H1 (cell line): ENCODE measurements around the gene TUG1. TPM values are rescaled to one million over a fixed set of nuclear protein-coding genes. Genes with fewer than 3 reads are reported as not detected.

Experiments used
- CTCF ChIA-PET: fragments of 300-600 bp; sonication (Branson Sonifier 250); formaldehyde crosslinking; loops from one replicate; lab custom pipeline; 2021; ENCODE audit not compliant: partially characterized antibody; lab: Charles Lee
- POLR2A ChIA-PET: fragments of 300-600 bp; sonication (Branson Sonifier 250); formaldehyde crosslinking; loops from one replicate; lab custom pipeline; 2021; ENCODE audit warnings: inconsistent platforms; ENCODE audit not compliant: partially characterized antibody; lab: Charles Lee
- DNase-seq, 2 experiments: peaks; one replicate each; pipeline versions ENCODE4 v3.0.0 to v3.0.0-alpha.2; 2010 to 2022; ENCODE audit warnings: low spot score in 2 of 2, low read depth in 1 of 2, mixed read lengths in 1 of 2
- FAIRE-seq: peaks from 2 replicates; lab custom pipeline; 2011; peaks lifted over from hg19 to GRCh38; lab: Jason Lieb, UNC
- H2AFZ ChIP-seq: 2 replicates; pipeline ENCODE4 v1.8.1; 2012; ENCODE audit warnings: low read length, inconsistent platforms
- H2AK5ac ChIP-seq: 2 replicates; pipeline ENCODE4 v1.6.1; 2013; ENCODE audit warnings: low read depth, low read length
- H2BK120ac ChIP-seq: replicated peaks from 2 replicates; pipeline ENCODE3; 2013; ENCODE audit warnings: low read depth, low read length, inconsistent platforms
- H2BK12ac ChIP-seq: 2 replicates; pipeline ENCODE4 v1.6.1; 2013; ENCODE audit warnings: low read depth, low read length
- H2BK15ac ChIP-seq: 2 replicates; pipeline ENCODE4 v1.6.1; 2013; ENCODE audit warnings: low read length
- H2BK20ac ChIP-seq: 2 replicates; pipeline ENCODE4 v1.6.1; 2013; ENCODE audit warnings: low read length
- H2BK5ac ChIP-seq: 2 replicates; pipeline ENCODE4 v1.6.1; 2013; ENCODE audit warnings: low read depth, low read length
- H3K14ac ChIP-seq: 2 replicates; pipeline ENCODE4 v1.6.1; 2013; ENCODE audit warnings: inconsistent platforms; ENCODE audit not compliant: insufficient read length
- H3K18ac ChIP-seq: 2 replicates; pipeline ENCODE4 v1.6.1; 2013; ENCODE audit warnings: low read length; ENCODE audit errors: extremely low read depth
- H3K23ac ChIP-seq: 2 replicates; pipeline ENCODE4 v1.6.1; 2013; ENCODE audit warnings: inconsistent platforms; ENCODE audit not compliant: insufficient read length
- H3K23me2 ChIP-seq: 2 replicates; pipeline ENCODE4 v1.6.1; 2013; ENCODE audit warnings: low read depth, low read length
- H3K27ac ChIP-seq: 2 replicates; pipeline ENCODE4 v1.6.1; 2011; ENCODE audit warnings: low read depth, low read length, inconsistent platforms
- H3K27me3 ChIP-seq, 4 experiments: replicated peaks in 1 of 4; 1 replicate in 1 of 4; 2 replicates in 3 of 4; pipeline versions ENCODE4 v1.6.1 to v1.8.1; 2011 to 2013; ENCODE audit warnings: low read length in 3 of 4, mild to moderate bottlenecking in 3 of 4, inconsistent platforms in 2 of 4, mixed read lengths in 2 of 4, moderate library complexity in 1 of 4; ENCODE audit not compliant: control insufficient read depth in 3 of 4, insufficient read depth in 3 of 4; ENCODE audit errors: extremely low read depth in 1 of 4
- H3K36me3 ChIP-seq, 4 experiments: 2 replicates each; pipeline versions ENCODE4 v1.6.1 to v1.8.1; 2011 to 2013; ENCODE audit warnings: mild to moderate bottlenecking in 4 of 4, low read length in 3 of 4, moderate library complexity in 2 of 4, control low read depth in 1 of 4, inconsistent platforms in 1 of 4; ENCODE audit not compliant: insufficient read depth in 4 of 4, control insufficient read depth in 2 of 4
- H3K4ac ChIP-seq: replicated peaks from 2 replicates; pipeline ENCODE3; 2013; ENCODE audit warnings: low read length, low read depth, mixed read lengths, inconsistent platforms; ENCODE audit not compliant: insufficient read length
- H3K4me1 ChIP-seq, 4 experiments: replicated peaks in 1 of 4; 1 replicate in 1 of 4; 2 replicates in 3 of 4; pipeline versions ENCODE4 v1.6.1 to v1.8.1; 2011 to 2013; ENCODE audit warnings: low read length in 3 of 4, inconsistent platforms in 2 of 4, mixed read lengths in 1 of 4; ENCODE audit not compliant: insufficient read depth in 4 of 4, control insufficient read depth in 3 of 4
- H3K4me2 ChIP-seq, 2 experiments: 2 replicates each; pipeline versions ENCODE4 v1.6.1 to v1.8.1; 2011 to 2013; ENCODE audit warnings: low read depth in 2 of 2, low read length in 2 of 2, control low read depth in 1 of 2, inconsistent platforms in 1 of 2, mild to moderate bottlenecking in 1 of 2; ENCODE audit not compliant: insufficient read depth in 1 of 2
- H3K4me3 ChIP-seq, 4 experiments: fragments of 200-600, 300-600 bp in 1 of 4; sonication (generic), shearing (Covaris generic), sonication (Bioruptor Twin) in 1 of 4; 2 replicates each; pipeline versions ENCODE4 v1.5.1 to v1.8.1; 2011 to 2016; ENCODE audit warnings: low read length in 4 of 4, low read depth in 3 of 4, control low read depth in 2 of 4, inconsistent platforms in 2 of 4, mild to moderate bottlenecking in 2 of 4, mixed read lengths in 1 of 4, moderate library complexity in 1 of 4; ENCODE audit not compliant: insufficient read depth in 2 of 4; ENCODE audit errors: extremely low read depth in 1 of 4
- H3K56ac ChIP-seq: replicated peaks from 2 replicates; pipeline ENCODE3; 2013; ENCODE audit warnings: low read depth, mild to moderate bottlenecking, mixed read lengths, low read length, inconsistent platforms; ENCODE audit not compliant: insufficient read length
- H3K79me1 ChIP-seq: 2 replicates; pipeline ENCODE4 v1.6.1; 2013; ENCODE audit warnings: low read depth, low read length, control low read depth
- H3K79me2 ChIP-seq, 2 experiments: 2 replicates each; pipeline versions ENCODE4 v1.6.1 to v1.8.1; 2012 to 2013; ENCODE audit warnings: low read length in 2 of 2, mild to moderate bottlenecking in 2 of 2, inconsistent platforms in 1 of 2; ENCODE audit not compliant: insufficient read depth in 2 of 2, control insufficient read depth in 1 of 2
- H3K9ac ChIP-seq, 4 experiments: replicated peaks in 1 of 4; 1 replicate in 1 of 4; 2 replicates in 3 of 4; pipeline versions ENCODE4 v1.6.1 to v1.8.1; 2011 to 2013; ENCODE audit warnings: low read depth in 3 of 4, low read length in 3 of 4, control low read depth in 2 of 4, mild to moderate bottlenecking in 2 of 4, moderate library complexity in 2 of 4, inconsistent platforms in 1 of 4; ENCODE audit errors: extremely low read depth in 1 of 4
- H3K9me3 ChIP-seq, 2 experiments: 2 replicates each; pipeline versions ENCODE4 v1.6.1 to v1.8.1; 2012 to 2013; ENCODE audit warnings: mild to moderate bottlenecking in 2 of 2, moderate library complexity in 2 of 2, control low read depth in 1 of 2, inconsistent platforms in 1 of 2, low read depth in 1 of 2, low read length in 1 of 2, mixed read lengths in 1 of 2; ENCODE audit not compliant: insufficient read depth in 2 of 2
- H4K20me1 ChIP-seq, 2 experiments: replicated peaks in 1 of 2; 2 replicates each; pipeline versions ENCODE3 to v1.8.1; 2011 to 2013; ENCODE audit warnings: inconsistent platforms in 2 of 2, low read length in 2 of 2, mild to moderate bottlenecking in 1 of 2; ENCODE audit not compliant: insufficient read depth in 2 of 2, control insufficient read depth in 1 of 2
- H4K5ac ChIP-seq: 2 replicates; pipeline ENCODE4 v1.6.1; 2013; ENCODE audit warnings: low read length, low read depth, mixed read lengths, inconsistent platforms; ENCODE audit not compliant: insufficient read length
- H4K8ac ChIP-seq: 2 replicates; pipeline ENCODE4 v1.8.0; 2013; ENCODE audit warnings: mild to moderate bottlenecking, moderate library complexity, low read length, inconsistent platforms; ENCODE audit not compliant: insufficient read depth; ENCODE audit errors: extremely low read depth
- H4K91ac ChIP-seq: replicated peaks from 2 replicates; pipeline ENCODE3; 2013; ENCODE audit warnings: low read length, mixed read lengths, inconsistent platforms; ENCODE audit not compliant: insufficient read length
- BRCA1 ChIP-seq: IDR thresholded peaks from 2 replicates; pipeline ENCODE4 v1.6.1; 2012; ENCODE audit warnings: low read depth, low read length, improper control_type of control experiment
- HDAC2 ChIP-seq, 2 experiments: fragments of 300-600 bp in 1 of 2; sonication (generic) in 1 of 2; IDR thresholded peaks; 2 replicates each; pipeline ENCODE4 v1.6.1; 2011 to 2012; ENCODE audit warnings: low read depth in 2 of 2, low read length in 2 of 2, mild to moderate bottlenecking in 2 of 2, moderate library complexity in 2 of 2, borderline replicate concordance in 1 of 2, inconsistent platforms in 1 of 2
- MAFK ChIP-seq: IDR thresholded peaks from 2 replicates; pipeline ENCODE4 v1.6.1; 2012; ENCODE audit warnings: low read depth, mild to moderate bottlenecking, improper control_type of control experiment, low read length
- POLR2AphosphoS5 ChIP-seq: IDR thresholded peaks from 2 replicates; pipeline ENCODE4 v1.6.1; 2011; ENCODE audit warnings: low read depth, low read length
- RXRA ChIP-seq: IDR thresholded peaks from 2 replicates; pipeline ENCODE4 v1.6.1; 2011; ENCODE audit warnings: low read depth, mild to moderate bottlenecking, low read length, moderate library complexity; ENCODE audit not compliant: insufficient read depth
- SP1 ChIP-seq: IDR thresholded peaks from 2 replicates; pipeline ENCODE4 v1.6.1; 2011; ENCODE audit warnings: low read depth, low read length
- SP4 ChIP-seq: IDR thresholded peaks from 2 replicates; pipeline ENCODE4 v1.6.1; 2012; ENCODE audit warnings: low read length, inconsistent platforms
- TCF12 ChIP-seq: IDR thresholded peaks from 2 replicates; pipeline ENCODE4 v1.6.1; 2011; ENCODE audit warnings: low read depth, mild to moderate bottlenecking, low read length
- YY1 ChIP-seq: IDR thresholded peaks from 2 replicates; pipeline ENCODE4 v1.6.1; 2011; ENCODE audit warnings: low read depth, mild to moderate bottlenecking, low read length
- WGBS, 2 experiments: shearing (Covaris generic) in 1 of 2; methylation state at CpG; one replicate each; pipeline versions ENCODE4 v1.1.6 to v1.1.7; 2013 to 2015; ENCODE audit warnings: low lambda C conversion rate in 2 of 2, mixed read lengths in 2 of 2, inconsistent platforms in 1 of 2, low coverage in 1 of 2, missing lambda C conversion rate in 1 of 2; ENCODE audit not compliant: insufficient replicate concordance in 2 of 2, insufficient coverage in 1 of 2, insufficient read length in 1 of 2; ENCODE audit errors: extremely low coverage in 1 of 2, missing lambda C conversion rate in 1 of 2; 5-methylcytosine and 5-hydroxymethylcytosine counted together
- polyA plus RNA-seq, 7 experiments: library from polyadenylated mRNA; depleted of rRNA in 3 of 7; stranded (reverse) in 5 of 7; unstranded in 2 of 7; fragments of >200 nt in 5 of 7; fragments of 200-250 nt in 2 of 7; gene quantifications; 1 replicate in 5 of 7; 2 replicates in 1 of 7; 4 replicates in 1 of 7; pipeline versions ENCODE4 v1.2.1 to v1.2.3, GENCODE V29; 2011 to 2013; ENCODE audit warnings: missing spikeins in 2 of 7, mixed read lengths in 2 of 7
- total RNA-seq: library from RNA; stranded (reverse); fragmentation: NEBNext Ultra II Directional; extraction: Animal tissue kit (Norgen Biotek cat#: 25700); gene quantifications from 2 replicates; pipeline ENCODE4 v1.2.1, GENCODE V29; 2021

The TUG1 gene
- total and polyA plus RNA-seq, 2 of the 8 experiments (the other 6 are each of a cell fraction or from before 2014, with no cell fraction given) = 119 to 129 TPM

DNA sequence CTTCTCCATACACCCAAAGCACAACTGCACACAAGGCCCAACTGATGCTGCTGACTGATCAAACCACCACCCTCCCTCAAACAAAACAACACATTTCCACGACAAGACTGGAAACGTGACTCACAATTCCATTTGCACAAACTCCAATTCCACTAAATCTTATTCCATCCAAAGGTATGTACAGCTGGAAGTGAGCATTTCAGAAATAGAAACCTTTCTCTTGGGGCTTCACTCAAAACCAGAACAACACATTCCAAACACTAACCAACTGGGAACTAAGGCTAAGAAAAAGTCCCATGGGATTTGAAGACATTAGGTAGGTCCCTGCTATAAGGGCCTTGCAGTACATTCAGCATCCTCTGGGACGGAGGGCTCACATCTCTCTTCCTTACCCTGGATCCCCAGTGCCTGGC, 20.1 kb upstream of the TUG1 start:
- Histone ChIP-seq H4K8ac (no peak overlapping the region), H2AFZ (no peak overlapping the region), H4K20me1 (peaks cover 6 to 14% of the 10 kb centered on the region in 2 experiments), H2BK20ac (no peak overlapping the region), H4K5ac (no peak overlapping the region), H2AK5ac (no peak overlapping the region), H2BK12ac (no peak overlapping the region), H3K79me2 (no peaks in the 10 kb centered on the region; a peak in 1 of 4 replicates), H3K4ac (no peak overlapping the region), H4K91ac (no peak overlapping the region), H3K27me3 (no peaks in the 10 kb centered on the region), H3K4me3 (no peak overlapping the region), H3K9me3 (no peaks in the 10 kb centered on the region), H3K27ac (no peak overlapping the region), H3K9ac (no peak overlapping the region), H3K14ac (no peak overlapping the region), H3K36me3 (peaks cover 47 to 89% (median 86%) of the 10 kb centered on the region in 4 experiments), H3K56ac (no peak overlapping the region), H2BK15ac (no peak overlapping the region), H2BK120ac (no peak overlapping the region), H3K4me2 (no peak overlapping the region), H3K4me1 (no peaks in the 10 kb centered on the region), H3K18ac (no peak overlapping the region), H3K23me2 (no peaks in the 10 kb centered on the region), H2BK5ac (no peak overlapping the region), H3K79me1 (peaks cover 5% of the 10 kb centered on the region), H3K23ac (no peak overlapping the region)
- FAIRE-seq = no peak
- DNase-seq = no peak
- POLR2A ChIA-PET = interaction anchor here (1.0 to 3.9 kb wide), 2 partner anchors 19 to 136 kb away, joined by 10 to 18 read pairs; partner anchors contain the start of genes MORC2 and TUG1
- WGBS, 2 experiments = 90% methylated on average over 3 of the region's 3 CpGs; no CpG with 5 or more reads in 1 of the 2 experiments
- CTCF ChIA-PET = interaction anchor here (1.3 to 4.1 kb wide), 2 partner anchors 13 to 136 kb away, joined by 3 to 37 read pairs; no protein-coding TSS in a partner anchor
- no peak for TF ChIP-seq TCF12
- TF ChIP-seq SP4 = no peak
- TF ChIP-seq SP1 = no peak
- TF ChIP-seq YY1 = no peak
- no peak for TF ChIP-seq MAFK
- no peak for TF ChIP-seq RXRA
- no peak for TF ChIP-seq BRCA1
- TF ChIP-seq POLR2AphosphoS5 = no peak
- TF ChIP-seq HDAC2 (IDR thresholded peaks at IDR 0.05; ENCODE audit: borderline replicate concordance in 1 of 2, low read depth in 2 of 2, low read length in 2 of 2) = no peak
